ENCODE data around the gene LARP7.

Gene LARP7

DNA sequence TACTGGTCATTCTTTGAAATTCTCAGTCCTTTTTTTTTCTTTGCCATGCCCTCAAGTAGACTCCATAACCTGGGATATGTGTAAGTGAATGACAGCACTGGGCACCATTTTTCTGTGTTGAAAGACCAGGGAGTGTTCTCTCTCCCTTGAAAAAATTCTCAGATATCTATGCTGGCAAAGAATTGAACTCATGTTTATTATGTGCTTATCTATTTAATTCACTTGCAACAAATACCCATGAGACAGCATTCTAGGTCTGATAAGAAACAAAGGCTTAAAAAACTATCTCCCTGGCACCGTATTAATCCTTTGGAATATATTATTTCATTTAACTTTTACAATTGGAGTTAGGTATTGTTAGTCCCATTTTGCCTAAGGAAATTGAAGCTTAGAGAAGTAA, 36.7 kb downstream of the LARP7 start:
- Histone ChIP-seq H3K9me3 (no peaks in the 10 kb centered on the region), H3K4me1 (peaks cover 0 to 11% (median 3%) of the 10 kb centered on the region in 4 donors), H3K27ac (no peak overlapping the region), H3K4me3 (no peak overlapping the region), H3K27me3 (no peaks in the 10 kb centered on the region), H3K36me3 (no peaks in the 10 kb centered on the region)
- TF ChIP-seq CTCF (IDR thresholded peaks at IDR 0.05) = no peak
- intact Hi-C loops (cut with DNase I; ENCODE audit: low total_unique reads) = loop anchor here (1.0 kb wide), 1 partner anchor 13 kb away; no protein-coding TSS in a partner anchor
- DNase-seq = no peak

DNA sequence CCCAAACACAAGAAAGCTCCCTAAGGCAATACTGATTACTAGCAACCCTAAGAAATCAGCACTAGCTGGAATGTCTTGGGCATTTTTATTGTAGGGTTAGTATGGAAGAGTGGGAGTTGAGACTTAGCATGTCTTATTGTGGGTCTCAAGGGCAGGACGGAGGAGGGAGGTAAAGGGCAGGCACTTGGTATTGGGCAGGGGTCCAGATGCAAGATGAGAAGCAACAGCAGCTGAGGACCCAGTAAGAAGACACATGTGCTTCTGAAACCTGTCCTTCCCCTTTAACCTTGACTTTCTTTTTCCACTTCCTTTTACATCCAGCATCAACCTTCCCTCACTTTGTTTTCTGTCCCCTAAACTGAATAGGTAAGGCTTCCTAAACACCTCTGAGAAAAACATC, 37.4 kb downstream of the LARP7 start:
- no peaks in the 10 kb centered on the region for H3K27me3 ChIP-seq
- no peak for TF ChIP-seq CTCF (IDR thresholded peaks at IDR 0.05)
- peaks cover 0 to 11% (median 3%) of the 10 kb centered on the region in 4 donors for H3K4me1 ChIP-seq
- no peak overlapping the region for H3K27ac ChIP-seq
- no peak for DNase-seq
- no peaks in the 10 kb centered on the region for H3K36me3 ChIP-seq
- H3K9me3 ChIP-seq = no peaks in the 10 kb centered on the region
- intact Hi-C loops (cut with DNase I; ENCODE audit: low total_unique reads) = no loop called here
- H3K4me3 ChIP-seq = no peak overlapping the region

DNA sequence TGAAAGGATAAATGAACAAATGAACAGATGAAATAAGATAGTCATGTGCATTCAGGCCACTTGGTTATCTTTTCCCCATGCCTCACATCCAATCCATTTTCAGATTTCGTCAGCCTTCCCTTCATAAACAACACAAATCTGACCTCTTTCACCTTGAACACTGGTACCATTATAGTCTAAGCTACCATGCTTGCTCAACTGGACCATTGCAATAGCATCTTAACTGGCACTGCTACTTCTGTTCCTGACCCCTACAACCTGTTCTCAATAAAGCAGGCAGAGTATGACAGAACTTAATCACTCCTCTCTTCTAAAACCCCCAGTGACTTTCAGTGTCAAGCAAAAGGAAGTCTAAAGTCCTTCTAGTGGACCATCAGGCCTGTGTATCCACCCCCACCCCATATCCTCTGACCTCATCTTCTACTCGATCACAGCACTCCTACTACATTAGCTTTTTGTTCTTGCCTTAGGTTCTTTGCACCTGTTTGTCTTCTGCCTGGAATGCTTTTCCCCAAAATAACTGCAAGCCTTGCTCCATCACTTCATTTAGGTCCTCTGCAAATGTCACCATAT, 40.7 kb downstream of the LARP7 start:
- H3K36me3 ChIP-seq = no peaks in the 10 kb centered on the region
- no peaks in the 10 kb centered on the region for H3K9me3 ChIP-seq
- no peak for DNase-seq
- no peak overlapping the region for H3K4me3 ChIP-seq
- no peak overlapping the region for H3K27ac ChIP-seq
- no peak for TF ChIP-seq CTCF (IDR thresholded peaks at IDR 0.05)
- H3K27me3 ChIP-seq = no peaks in the 10 kb centered on the region
- H3K4me1 ChIP-seq = no peaks in the 10 kb centered on the region
- intact Hi-C loops (cut with DNase I; ENCODE audit: low total_unique reads) = no loop called here

DNA sequence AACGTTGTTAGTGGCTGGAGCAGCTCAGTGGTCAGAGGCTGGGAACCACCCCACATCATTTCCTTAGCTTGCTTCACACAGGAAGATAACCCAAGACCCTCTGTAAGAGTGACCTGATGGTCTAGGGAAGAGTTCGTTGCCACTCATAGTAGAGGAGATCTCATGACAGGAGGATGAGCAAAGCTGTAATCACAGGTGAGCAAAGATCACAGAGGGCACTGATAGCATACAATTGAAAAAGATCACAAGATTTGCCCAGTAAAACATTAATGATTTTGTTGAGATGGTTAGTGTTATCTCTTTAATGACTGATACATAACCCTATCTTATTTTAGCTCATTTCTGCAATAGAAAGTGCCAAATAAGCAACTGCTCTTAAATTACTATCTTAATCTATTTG, 44.1 kb downstream of the LARP7 start:
- Histone ChIP-seq H3K36me3 (no peaks in the 10 kb centered on the region), H3K27ac (no peak overlapping the region), H3K27me3 (no peaks in the 10 kb centered on the region), H3K9me3 (no peaks in the 10 kb centered on the region), H3K4me3 (no peak overlapping the region), H3K4me1 (no peaks in the 10 kb centered on the region)
- DNase-seq = no peak
- intact Hi-C loops (cut with DNase I; ENCODE audit: low total_unique reads) = no loop called here
- no peak for TF ChIP-seq CTCF (IDR thresholded peaks at IDR 0.05)

- DNase-seq = no peak
- TF ChIP-seq CTCF (IDR thresholded peaks at IDR 0.05) = no peak
- H3K36me3 ChIP-seq = no peaks in the 10 kb centered on the region
Observed at GRCh38 chr4:112693507-112693906, 56.6 kb downstream of the LARP7 start.

GRCh38 chr4:112700679-112701078, 63.7 kb downstream of the LARP7 start:
- Histone ChIP-seq H3K4me1 (peaks cover 0 to 9% (median 8%) of the 10 kb centered on the region in 4 donors), H3K27ac (no peak overlapping the region), H3K36me3 (no peaks in the 10 kb centered on the region), H3K27me3 (peaks cover 0 to 7% of the 10 kb centered on the region in 2 donors), H3K9me3 (no peaks in the 10 kb centered on the region), H3K4me3 (no peak overlapping the region)
- intact Hi-C loops (cut with DNase I; ENCODE audit: low total_unique reads) = no loop called here
- DNase-seq = no peak
- TF ChIP-seq CTCF (IDR thresholded peaks at IDR 0.05) = no peak

More at GRCh38 chr4:112693507-112693906, 56.6 kb downstream of the LARP7 start:
- H3K4me1 ChIP-seq = no peaks in the 10 kb centered on the region
- H3K4me3 ChIP-seq = no peak overlapping the region
- no peaks in the 10 kb centered on the region for H3K27me3 ChIP-seq
- no peaks in the 10 kb centered on the region for H3K9me3 ChIP-seq
- intact Hi-C loops (cut with DNase I; ENCODE audit: low total_unique reads) = no loop called here
- H3K27ac ChIP-seq = no peak overlapping the region
